Camera-type eye (tissue), 1 donor: Measurements from ENCODE around the gene POLR1H. TPM values are rescaled to one million over a fixed set of nuclear protein-coding genes. Genes with fewer than 3 reads are reported as not detected.

Experiments
- total RNA-seq: library from RNA; depleted of rRNA; stranded (reverse); fragments of >200 nt; gene quantifications from one replicate; pipeline ENCODE4 v1.2.3, GENCODE V29; 2014

Gene POLR1H
- 17.3 TPM for total RNA-seq

GRCh38 chr6:30061092-30061857 lies at the start of gene POLR1H:
Gene POLR1H, plus strand, starts transcription at chr6:30061265. Its CDS starts 260 bp downstream, at chr6:30061525.

DNA sequence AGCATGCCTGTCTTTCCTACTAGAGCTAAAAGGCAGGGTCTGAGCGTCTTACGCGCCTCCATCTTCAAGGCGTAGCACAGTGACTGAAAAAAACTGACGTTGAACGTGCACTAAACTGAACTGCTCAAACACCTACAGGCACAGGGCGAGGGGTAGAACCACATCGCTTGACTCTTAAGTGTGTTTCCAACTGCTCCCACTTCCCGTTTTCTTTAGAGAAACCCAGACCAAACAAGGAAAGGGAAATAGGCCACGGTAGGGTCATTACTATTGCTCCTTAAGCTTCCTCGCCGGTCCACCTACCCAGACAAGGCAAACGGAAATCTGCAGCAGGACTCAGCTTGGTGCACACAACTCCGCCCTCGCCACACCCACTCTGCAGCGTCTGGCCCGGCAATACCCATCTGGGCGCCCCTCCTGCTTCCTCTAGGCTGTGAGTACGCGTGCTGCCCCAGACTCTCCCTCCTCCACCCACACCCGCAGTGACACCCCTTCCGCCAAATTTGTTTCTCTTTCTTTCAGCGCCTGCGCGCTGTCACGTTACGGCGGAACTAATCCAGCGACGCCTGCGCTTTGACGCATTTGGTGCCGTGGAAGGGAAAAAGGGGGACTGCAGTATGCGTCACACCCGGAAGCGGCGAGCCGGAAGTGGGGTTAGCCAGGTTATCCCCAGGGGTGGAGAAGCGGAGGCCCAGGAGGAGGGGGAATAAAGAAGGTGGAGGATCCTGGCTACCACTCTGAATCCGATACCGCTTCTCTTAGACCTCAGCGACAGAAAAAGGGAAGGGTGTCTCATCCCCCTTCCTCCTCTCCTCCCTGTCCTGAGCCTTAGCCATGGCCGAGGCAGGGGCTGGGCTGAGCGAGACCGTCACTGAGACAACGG lies 5.8 kb downstream of the POLR1H start, which contains the start of gene PPP1R11:
Gene PPP1R11 (plus strand): TSS at position 622 of the 883 bp plus-strand sequence. CDS start 213 bp downstream, at position 835.

GRCh38 chr6:30075094-30075789 lies 14.2 kb downstream of the POLR1H start, which contains the start of gene RNF39:
Gene RNF39, minus strand, starts transcription at chr6:30075769. Its CDS starts 184 bp downstream, at chr6:30075585.

GRCh38 chr6:30113003-30113759 lies 52.1 kb downstream of the POLR1H start, which contains the start of gene TRIM31:
Gene TRIM31, minus strand, starts transcription at chr6:30113090. Its CDS starts 285 bp downstream, at chr6:30112805.

Other genes with a start within 250 kb of the POLR1H start
- not detected for gene HLA-G, start 233.4 kb upstream of the POLR1H start, total RNA-seq
- 112 TPM for gene HLA-A, start 118.7 kb upstream of the POLR1H start, total RNA-seq
- 19.2 TPM for gene PPP1R11, start 5.9 kb downstream of the POLR1H start, total RNA-seq
- 0.22 TPM for gene RNF39, start 14.5 kb downstream of the POLR1H start, total RNA-seq
- not detected for gene TRIM31, start 51.8 kb downstream of the POLR1H start, total RNA-seq
- gene TRIM40, start 74.9 kb downstream of the POLR1H start, total RNA-seq: not detected
- 1.0 TPM for gene TRIM10, start 99.9 kb downstream of the POLR1H start, total RNA-seq
- not detected for gene TRIM15, start 102.3 kb downstream of the POLR1H start, total RNA-seq
- gene TRIM26, start 152.1 kb downstream of the POLR1H start, total RNA-seq: 39.6 TPM